Chondrocyte (in vitro differentiated cells): ENCODE measurements around the gene C11orf21. TPM values are rescaled to one million over a fixed set of nuclear protein-coding genes. Genes with fewer than 3 reads are reported as not detected.

Source experiments
- DNase-seq: peaks from one replicate; pipeline ENCODE4 v3.0.0; 2021; ENCODE audit warnings: mixed read lengths, low spot score
- H3K27ac Mint-ChIP-seq: one replicate; pipeline ENCODE4 v1.8.0; 2021; ENCODE audit warnings: mild to moderate bottlenecking, moderate library complexity, mixed read lengths; ENCODE audit not compliant: unreplicated experiment
- H3K27me3 Mint-ChIP-seq: 2 replicates; pipeline ENCODE4 v1.8.0; 2021; ENCODE audit warnings: low read depth, mixed read lengths
- H3K36me3 Mint-ChIP-seq: 2 replicates; pipeline ENCODE4 v1.8.0; 2021; ENCODE audit warnings: low read depth, mixed read lengths
- H3K4me1 Mint-ChIP-seq: 2 replicates; pipeline ENCODE4 v1.8.0; 2021; ENCODE audit warnings: low read depth, mild to moderate bottlenecking, mixed read lengths
- H3K4me3 Mint-ChIP-seq: one replicate; pipeline ENCODE4 v1.8.0; 2021; ENCODE audit warnings: mild to moderate bottlenecking, moderate library complexity, mixed read lengths; ENCODE audit not compliant: unreplicated experiment
- H3K9me3 Mint-ChIP-seq: 2 replicates; pipeline ENCODE4 v1.8.0; 2021; ENCODE audit warnings: low read depth, mixed read lengths
- total RNA-seq: library from RNA; stranded (reverse); gene quantifications from 3 replicates; pipeline ENCODE4 v1.2.1, GENCODE V29; 2021
- TF ChIP-seq, protein P1 (sequence below): fragments of 200-600 bp; sonication (generic); IDR thresholded peaks from 2 replicates; pipeline ENCODE4 v1.5.0; 2021; ENCODE audit warnings: antibody characterized with exemption, mild to moderate bottlenecking, moderate library complexity

C11orf21 gene
- total RNA-seq, 1 donor from 2014 or later, result not detected

DNA sequence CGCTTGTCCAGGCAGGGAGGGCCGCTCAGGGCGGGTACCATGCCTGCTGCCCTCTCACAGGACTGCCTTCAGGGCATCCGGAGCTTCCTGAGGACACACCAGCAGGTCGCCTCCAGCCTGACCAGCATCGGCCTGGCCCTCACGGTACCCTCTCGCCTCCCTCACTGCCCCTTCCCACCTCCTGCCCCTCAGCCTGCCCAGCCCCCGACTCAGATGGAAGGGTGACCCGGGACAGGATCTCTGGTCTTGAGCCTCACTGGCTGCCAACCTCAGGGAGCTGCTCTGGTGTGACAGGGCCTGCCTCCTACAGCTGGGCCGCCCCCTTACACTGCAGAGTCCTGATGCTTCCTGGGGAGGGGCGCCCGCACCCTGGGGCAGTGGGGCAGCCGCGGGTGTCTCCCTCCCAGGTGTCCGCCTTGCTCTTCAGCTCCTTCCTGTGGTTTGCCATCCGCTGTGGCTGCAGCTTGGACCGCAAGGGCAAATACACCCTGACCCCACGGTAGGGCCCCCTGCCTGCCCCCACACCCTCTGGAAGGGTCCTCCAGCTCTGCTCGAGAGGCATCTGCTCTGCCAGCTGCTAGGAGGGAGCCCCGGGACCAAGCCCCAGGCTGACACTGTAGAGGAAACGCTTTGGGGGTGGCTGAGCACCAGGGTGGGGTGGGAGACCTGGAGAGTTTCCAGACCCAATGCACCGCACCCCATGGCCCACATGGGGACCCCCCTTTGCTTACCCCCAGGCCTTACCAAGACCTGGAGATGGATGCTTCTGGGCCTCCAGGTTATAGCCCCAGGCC lies 14.6 kb upstream of the C11orf21 start:
- H3K27me3 Mint-ChIP-seq, result no peaks in the 10 kb centered on the region
- TF ChIP-seq, protein P1, sequence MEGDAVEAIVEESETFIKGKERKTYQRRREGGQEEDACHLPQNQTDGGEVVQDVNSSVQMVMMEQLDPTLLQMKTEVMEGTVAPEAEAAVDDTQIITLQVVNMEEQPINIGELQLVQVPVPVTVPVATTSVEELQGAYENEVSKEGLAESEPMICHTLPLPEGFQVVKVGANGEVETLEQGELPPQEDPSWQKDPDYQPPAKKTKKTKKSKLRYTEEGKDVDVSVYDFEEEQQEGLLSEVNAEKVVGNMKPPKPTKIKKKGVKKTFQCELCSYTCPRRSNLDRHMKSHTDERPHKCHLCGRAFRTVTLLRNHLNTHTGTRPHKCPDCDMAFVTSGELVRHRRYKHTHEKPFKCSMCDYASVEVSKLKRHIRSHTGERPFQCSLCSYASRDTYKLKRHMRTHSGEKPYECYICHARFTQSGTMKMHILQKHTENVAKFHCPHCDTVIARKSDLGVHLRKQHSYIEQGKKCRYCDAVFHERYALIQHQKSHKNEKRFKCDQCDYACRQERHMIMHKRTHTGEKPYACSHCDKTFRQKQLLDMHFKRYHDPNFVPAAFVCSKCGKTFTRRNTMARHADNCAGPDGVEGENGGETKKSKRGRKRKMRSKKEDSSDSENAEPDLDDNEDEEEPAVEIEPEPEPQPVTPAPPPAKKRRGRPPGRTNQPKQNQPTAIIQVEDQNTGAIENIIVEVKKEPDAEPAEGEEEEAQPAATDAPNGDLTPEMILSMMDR, result no peak
- H3K4me3 Mint-ChIP-seq, result no peak overlapping the region
- H3K9me3 Mint-ChIP-seq, result peaks cover 5% of the 10 kb centered on the region
- H3K27ac Mint-ChIP-seq, result no peak overlapping the region
- H3K36me3 Mint-ChIP-seq, result no peaks in the 10 kb centered on the region
- DNase-seq, result no peak
- H3K4me1 Mint-ChIP-seq, result peaks cover 9% of the 10 kb centered on the region

DNA sequence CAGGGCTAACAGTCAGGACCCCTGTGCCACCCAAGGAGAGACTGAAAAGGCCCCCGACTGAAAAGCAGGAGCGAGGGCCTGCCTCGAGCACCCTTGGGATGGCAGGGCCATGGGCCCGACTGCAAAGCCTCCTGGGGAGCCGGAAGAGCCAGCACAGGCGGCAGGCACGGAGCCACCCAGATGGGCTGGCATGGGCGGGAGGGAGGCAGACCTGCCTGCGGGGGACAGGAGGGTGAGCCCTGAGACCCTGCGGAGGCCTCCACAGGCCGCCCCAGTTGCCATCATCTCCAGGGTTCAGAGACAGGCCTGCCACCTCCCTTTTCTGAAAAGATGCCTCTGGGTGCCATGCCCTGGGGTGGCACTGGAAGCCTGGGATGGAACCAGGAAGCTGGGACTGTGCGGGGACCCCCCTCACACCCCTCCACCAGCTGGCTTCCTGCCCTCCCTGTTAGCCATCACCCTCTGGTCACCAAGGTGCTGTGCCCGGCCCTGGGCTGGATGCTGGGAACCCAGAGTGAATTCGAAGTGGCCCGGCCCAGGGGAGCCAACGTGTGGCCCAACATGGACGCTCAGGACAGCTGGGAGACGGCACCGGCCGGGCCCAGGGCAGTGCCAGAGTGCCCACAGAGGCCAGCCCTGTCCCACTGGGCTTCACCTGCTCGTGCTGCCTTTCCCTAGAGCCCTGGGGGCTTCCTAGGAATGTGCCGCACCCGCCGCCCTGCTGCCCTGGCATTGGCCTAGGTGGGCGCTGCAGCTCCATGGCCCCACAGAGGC lies 13.9 kb upstream of the C11orf21 start:
- Mint-ChIP-seq H3K4me1 (peaks cover 9% of the 10 kb centered on the region), H3K27ac (peak overlapping the region; percentile 54), H3K27me3 (no peaks in the 10 kb centered on the region), H3K4me3 (no peak overlapping the region), H3K36me3 (no peaks in the 10 kb centered on the region), H3K9me3 (peaks cover 5% of the 10 kb centered on the region)
- DNase-seq, result no peak
- TF ChIP-seq, protein P1, result no peak

DNA sequence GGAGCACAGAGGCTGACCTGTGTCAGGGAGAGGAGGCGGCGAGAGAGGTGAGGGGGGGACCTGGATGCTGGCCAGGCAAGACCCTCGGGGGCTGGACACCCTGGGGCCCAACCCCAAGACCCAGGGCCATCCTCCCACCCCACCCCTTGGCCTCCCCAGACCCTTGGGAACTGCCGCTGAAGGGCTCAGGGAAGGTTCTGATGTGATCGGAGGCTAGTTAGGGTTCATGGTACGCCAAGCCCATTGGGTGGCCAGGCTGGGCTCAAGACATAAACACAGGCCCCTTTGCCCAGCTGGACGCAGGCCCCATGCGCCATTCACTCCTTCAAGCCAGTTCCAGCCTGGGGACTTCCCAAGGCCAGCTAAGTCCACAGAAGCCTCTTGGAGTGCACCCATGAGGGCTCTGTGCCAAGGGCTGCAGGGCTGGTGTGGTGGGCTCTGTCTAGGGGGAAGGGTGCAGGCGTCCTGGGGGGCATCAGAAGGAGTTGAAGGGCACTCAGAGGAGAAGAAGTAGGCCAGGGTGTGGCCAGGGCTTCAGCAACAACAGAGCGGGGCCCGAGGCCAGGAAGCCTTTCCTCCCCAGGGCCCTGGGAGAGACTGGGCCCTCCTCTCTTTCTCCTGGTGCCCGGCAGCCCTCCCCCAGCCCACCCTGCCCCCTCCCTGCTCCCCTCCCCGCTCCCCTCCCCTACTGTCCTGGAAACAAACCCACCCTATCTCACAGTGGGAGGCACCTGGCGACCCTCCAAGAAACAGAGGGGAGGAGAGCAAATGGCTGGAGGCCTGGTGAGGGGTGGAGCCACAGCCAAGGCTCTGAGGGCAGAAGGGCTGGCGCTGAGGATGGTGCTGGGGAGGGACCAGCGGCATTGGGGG lies 13.0 kb upstream of the C11orf21 start:
- TF ChIP-seq, protein P1, result no peak
- no peak for DNase-seq
- Mint-ChIP-seq H3K27me3 (no peaks in the 10 kb centered on the region), H3K9me3 (peaks cover 5% of the 10 kb centered on the region), H3K4me1 (peaks cover 9% of the 10 kb centered on the region), H3K27ac (peak overlapping the region; percentile 64), H3K36me3 (no peaks in the 10 kb centered on the region), H3K4me3 (no peak overlapping the region)

DNA sequence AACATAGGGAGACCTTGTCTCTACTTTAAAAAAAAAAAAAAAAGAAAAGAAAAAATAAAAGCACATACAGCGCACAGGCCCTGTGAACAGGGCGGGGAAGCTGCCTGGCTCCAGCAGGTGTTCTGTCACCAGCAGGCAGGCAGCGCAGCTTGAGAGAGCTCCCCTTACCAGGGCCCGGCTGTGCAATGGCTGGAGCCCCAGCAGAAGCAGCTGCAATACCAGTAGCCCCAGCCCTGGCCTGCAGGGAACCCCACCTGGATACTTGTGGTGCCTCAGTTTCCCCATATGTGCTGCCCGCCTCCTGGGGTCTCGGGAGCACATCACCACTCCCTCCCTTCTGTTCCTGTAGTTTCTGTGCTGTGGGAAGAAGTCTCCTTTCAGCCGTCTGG lies 12.4 kb upstream of the C11orf21 start:
- H3K4me1 Mint-ChIP-seq, result peaks cover 9% of the 10 kb centered on the region
- DNase-seq, result no peak
- H3K27me3 Mint-ChIP-seq, result no peaks in the 10 kb centered on the region
- H3K27ac Mint-ChIP-seq, result no peak overlapping the region
- no peaks in the 10 kb centered on the region for H3K36me3 Mint-ChIP-seq
- TF ChIP-seq, protein P1, result no peak
- peaks cover 5% of the 10 kb centered on the region for H3K9me3 Mint-ChIP-seq
- H3K4me3 Mint-ChIP-seq, result no peak overlapping the region
